ENCODE measurements around the gene BLCAP. TPM values are rescaled to one million over a fixed set of nuclear protein-coding genes. Genes with fewer than 3 reads are reported as not detected.
A peak's percentile ranks its signal among the peaks of the same experiment; 100 is the strongest.

BLCAP gene
- total RNA-seq, 1 experiment from 2014 or later: 129 TPM

DNA sequence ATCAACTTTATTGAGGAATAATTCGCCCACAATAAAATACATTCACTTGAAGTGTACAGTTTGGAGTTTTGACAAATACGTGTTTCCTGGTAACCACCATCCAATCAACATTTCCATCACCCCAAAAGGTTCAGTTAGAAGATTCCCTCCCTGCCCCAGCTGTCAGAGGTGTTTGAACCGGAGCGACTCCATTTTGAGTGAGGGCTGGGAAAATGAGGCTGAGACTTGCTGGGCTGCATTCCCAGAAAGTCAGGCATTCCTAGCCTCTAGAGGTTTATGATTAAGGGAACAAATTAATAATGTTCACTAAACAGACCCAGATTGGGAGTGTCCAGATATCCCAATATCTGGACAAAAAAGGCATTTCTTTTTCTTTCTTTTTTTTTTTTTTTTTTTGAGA is 33.0 kb upstream of the BLCAP start:
- POLR2A ChIA-PET: no interaction called here
- H3K27ac Mint-ChIP-seq (ENCODE audit: unreplicated experiment): no peak overlapping the region

DNA sequence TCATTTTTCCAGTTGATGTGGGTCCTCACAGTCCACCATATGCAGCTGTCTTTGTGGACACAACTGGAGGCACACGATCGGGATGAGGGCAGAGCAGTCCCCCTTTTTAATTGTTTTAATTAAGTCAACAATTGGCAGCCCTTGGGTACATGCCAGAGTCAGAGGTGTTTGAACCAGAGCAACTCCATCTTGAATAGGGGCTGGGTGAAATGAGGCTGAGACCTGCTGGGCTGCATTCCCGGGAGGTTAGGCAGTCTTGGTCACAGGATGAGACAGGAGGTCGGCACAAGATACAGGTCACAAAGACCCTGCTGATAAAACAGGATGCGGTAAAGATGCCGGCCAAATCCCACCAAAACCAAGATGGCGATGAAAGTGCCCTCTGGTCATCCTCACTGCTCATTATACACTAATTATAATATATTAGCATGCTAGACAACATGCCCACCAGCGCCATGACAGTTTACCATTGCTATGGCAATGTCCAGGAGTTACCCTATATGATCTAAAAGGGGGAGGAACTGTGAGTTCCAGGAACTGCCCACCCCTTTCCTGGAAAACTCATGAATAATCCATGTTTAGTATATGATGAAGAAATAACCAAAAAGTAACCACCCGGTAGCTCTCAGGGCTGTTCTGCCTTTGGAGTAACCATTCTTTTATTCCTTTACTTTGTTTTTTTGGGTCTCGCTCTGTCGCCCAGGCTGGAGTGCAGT is 31.8 kb upstream of the BLCAP start:
- TF ChIP-seq, protein P1, sequence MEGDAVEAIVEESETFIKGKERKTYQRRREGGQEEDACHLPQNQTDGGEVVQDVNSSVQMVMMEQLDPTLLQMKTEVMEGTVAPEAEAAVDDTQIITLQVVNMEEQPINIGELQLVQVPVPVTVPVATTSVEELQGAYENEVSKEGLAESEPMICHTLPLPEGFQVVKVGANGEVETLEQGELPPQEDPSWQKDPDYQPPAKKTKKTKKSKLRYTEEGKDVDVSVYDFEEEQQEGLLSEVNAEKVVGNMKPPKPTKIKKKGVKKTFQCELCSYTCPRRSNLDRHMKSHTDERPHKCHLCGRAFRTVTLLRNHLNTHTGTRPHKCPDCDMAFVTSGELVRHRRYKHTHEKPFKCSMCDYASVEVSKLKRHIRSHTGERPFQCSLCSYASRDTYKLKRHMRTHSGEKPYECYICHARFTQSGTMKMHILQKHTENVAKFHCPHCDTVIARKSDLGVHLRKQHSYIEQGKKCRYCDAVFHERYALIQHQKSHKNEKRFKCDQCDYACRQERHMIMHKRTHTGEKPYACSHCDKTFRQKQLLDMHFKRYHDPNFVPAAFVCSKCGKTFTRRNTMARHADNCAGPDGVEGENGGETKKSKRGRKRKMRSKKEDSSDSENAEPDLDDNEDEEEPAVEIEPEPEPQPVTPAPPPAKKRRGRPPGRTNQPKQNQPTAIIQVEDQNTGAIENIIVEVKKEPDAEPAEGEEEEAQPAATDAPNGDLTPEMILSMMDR (IDR thresholded peaks at IDR 0.05; ENCODE audit: insufficient read depth in 1 of 2, low read depth in 1 of 2, low read length in 1 of 2, severe bottlenecking in 1 of 2, unreplicated experiment in 1 of 2): no peak
- POLR2A ChIA-PET: no interaction called here
- no peak overlapping the region for H3K4me3 ChIP-seq (ENCODE audit: low read depth, low read length)
- H3K9me3 ChIP-seq: no peaks in the 10 kb centered on the region
- no peaks in the 10 kb centered on the region for H3K36me3 ChIP-seq (ENCODE audit: control insufficient read depth, insufficient read depth, low read length)
- no peaks in the 10 kb centered on the region for H3K36me3 Mint-ChIP-seq (ENCODE audit: insufficient read depth, unreplicated experiment)
- no peak overlapping the region for H3K27ac Mint-ChIP-seq (ENCODE audit: unreplicated experiment)
- DNase-seq: peak in 1 of 2 experiments; percentile 37
- H3K27me3 ChIP-seq (replicated peaks; ENCODE audit: control insufficient read depth, insufficient read depth, low read length): no peaks in the 10 kb centered on the region
- intact Hi-C loops (cut with micrococcal nuclease; ENCODE audit: unreplicated experiment): no loop called here
- no peaks in the 10 kb centered on the region for H3K27me3 Mint-ChIP-seq (ENCODE audit: insufficient read depth, unreplicated experiment)
- H3K4me1 ChIP-seq: peaks cover 33% of the 10 kb centered on the region
- H3K4me3 Mint-ChIP-seq (ENCODE audit: unreplicated experiment): no peak overlapping the region
- BruUV-seq (replicated peaks): no TSS peak
- no peaks in the 10 kb centered on the region for H3K9me3 Mint-ChIP-seq (ENCODE audit: unreplicated experiment)
- CTCF ChIA-PET: no interaction called here
- peaks cover 7% of the 10 kb centered on the region for H3K4me1 Mint-ChIP-seq (ENCODE audit: low read depth, unreplicated experiment)

More for the DNA sequence above, 33.0 kb upstream of the BLCAP start:
- Mint-ChIP-seq H3K27me3 (ENCODE audit: insufficient read depth, unreplicated experiment) (peaks cover 6% of the 10 kb centered on the region), H3K4me1 (ENCODE audit: low read depth, unreplicated experiment) (peaks cover 7% of the 10 kb centered on the region), H3K36me3 (ENCODE audit: insufficient read depth, unreplicated experiment) (no peaks in the 10 kb centered on the region), H3K9me3 (ENCODE audit: unreplicated experiment) (no peaks in the 10 kb centered on the region), H3K4me3 (ENCODE audit: unreplicated experiment) (no peak overlapping the region)
- TF ChIP-seq, protein P1 (IDR thresholded peaks at IDR 0.05; ENCODE audit: insufficient read depth in 1 of 2, low read depth in 1 of 2, low read length in 1 of 2, severe bottlenecking in 1 of 2, unreplicated experiment in 1 of 2): no peak
- CTCF ChIA-PET: interaction anchor here (0.6 kb wide), 2 partner anchors 181 to 427 kb away, joined by 3 read pairs; no protein-coding TSS in a partner anchor
- BruUV-seq (replicated peaks): no TSS peak
- intact Hi-C loops (cut with micrococcal nuclease; ENCODE audit: unreplicated experiment): no loop called here
- H3K36me3 ChIP-seq (ENCODE audit: control insufficient read depth, insufficient read depth, low read length): no peaks in the 10 kb centered on the region
- H3K4me1 ChIP-seq: peaks cover 36% of the 10 kb centered on the region
- peak in 1 of 2 experiments; percentile 36 for DNase-seq
- no peaks in the 10 kb centered on the region for H3K27me3 ChIP-seq (replicated peaks; ENCODE audit: control insufficient read depth, insufficient read depth, low read length)
- H3K4me3 ChIP-seq (ENCODE audit: low read depth, low read length): no peak overlapping the region
- no peaks in the 10 kb centered on the region for H3K9me3 ChIP-seq

DNA sequence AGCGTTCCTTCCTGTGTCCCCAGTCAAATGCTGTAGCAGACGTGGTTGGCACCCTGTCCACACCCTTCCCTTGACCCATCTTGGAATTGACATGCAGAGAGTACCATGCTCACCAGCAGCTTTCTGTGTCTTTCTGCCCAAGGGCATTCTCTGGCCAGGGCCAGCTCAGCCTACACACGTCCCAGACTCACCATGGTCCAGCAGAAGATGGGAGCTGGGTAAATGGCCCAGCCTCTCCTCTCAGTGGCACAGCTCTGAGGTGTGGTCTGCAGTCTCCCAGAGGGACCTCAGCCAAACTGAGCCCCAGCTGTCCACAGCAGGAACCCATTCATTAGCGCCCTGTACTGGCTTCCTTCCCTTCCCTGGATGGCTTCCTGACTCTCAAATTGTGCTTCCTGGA is 31.1 kb upstream of the BLCAP start:
- H3K9me3 ChIP-seq: no peaks in the 10 kb centered on the region
- TF ChIP-seq, protein P1 (IDR thresholded peaks at IDR 0.05; ENCODE audit: insufficient read depth in 1 of 2, low read depth in 1 of 2, low read length in 1 of 2, severe bottlenecking in 1 of 2, unreplicated experiment in 1 of 2): no peak
- Mint-ChIP-seq H3K9me3 (ENCODE audit: unreplicated experiment) (no peaks in the 10 kb centered on the region), H3K36me3 (ENCODE audit: insufficient read depth, unreplicated experiment) (no peaks in the 10 kb centered on the region), H3K4me3 (ENCODE audit: unreplicated experiment) (no peak overlapping the region), H3K27me3 (ENCODE audit: insufficient read depth, unreplicated experiment) (no peaks in the 10 kb centered on the region), H3K4me1 (ENCODE audit: low read depth, unreplicated experiment) (peaks cover 7% of the 10 kb centered on the region), H3K27ac (ENCODE audit: unreplicated experiment) (no peak overlapping the region)
- BruUV-seq (replicated peaks): no TSS peak
- H3K4me3 ChIP-seq (ENCODE audit: low read depth, low read length): no peak overlapping the region
- no peaks in the 10 kb centered on the region for H3K36me3 ChIP-seq (ENCODE audit: control insufficient read depth, insufficient read depth, low read length)
- intact Hi-C loops (cut with micrococcal nuclease; ENCODE audit: unreplicated experiment): no loop called here
- POLR2A ChIA-PET: no interaction called here
- H3K4me1 ChIP-seq: peaks cover 28% of the 10 kb centered on the region
- CTCF ChIA-PET: no interaction called here
- H3K27me3 ChIP-seq (replicated peaks; ENCODE audit: control insufficient read depth, insufficient read depth, low read length): no peaks in the 10 kb centered on the region
- DNase-seq: no peak

All from Caco-2 (cell line).